H1 (cell line): ENCODE measurements around the gene PMPCB. TPM values are rescaled to one million over a fixed set of nuclear protein-coding genes. Genes with fewer than 3 reads are reported as not detected.

ENCODE experiments used
- ASH2L ChIP-seq: fragments of 200-600, 300-600 bp; sonication (generic); IDR thresholded peaks from one replicate; pipeline ENCODE4 v1.7.1; 2017; ENCODE audit warnings: low read length
- CHD2 ChIP-seq: IDR thresholded peaks from 2 replicates; pipeline ENCODE4 v1.6.1; 2012; ENCODE audit warnings: low read length, improper control_type of control experiment
- CREB1 ChIP-seq: IDR thresholded peaks from 2 replicates; pipeline ENCODE4 v1.6.1; 2012; ENCODE audit warnings: inconsistent platforms
- EZH2 ChIP-seq: fragments of 200-600 bp; sonication (generic); IDR thresholded peaks from 2 replicates; pipeline ENCODE4 v1.7.1; 2012; ENCODE audit warnings: low read depth, mild to moderate bottlenecking, moderate library complexity, low read length, inconsistent platforms; ENCODE audit not compliant: severe bottlenecking
- FOSL1 ChIP-seq: IDR thresholded peaks from 2 replicates; pipeline ENCODE4 v1.6.1; 2011; ENCODE audit warnings: mild to moderate bottlenecking, low read depth, low read length, moderate library complexity; ENCODE audit not compliant: insufficient read depth
- GTF2F1 ChIP-seq: IDR thresholded peaks from 2 replicates; pipeline ENCODE4 v1.6.1; 2012; ENCODE audit warnings: low read depth, low read length, improper control_type of control experiment, borderline replicate concordance
- HDAC2 ChIP-seq, 2 experiments: fragments of 300-600 bp in 1 of 2; sonication (generic) in 1 of 2; IDR thresholded peaks; 2 replicates each; pipeline ENCODE4 v1.6.1; 2011 to 2012; ENCODE audit warnings: low read depth in 2 of 2, low read length in 2 of 2, mild to moderate bottlenecking in 2 of 2, moderate library complexity in 2 of 2, borderline replicate concordance in 1 of 2, inconsistent platforms in 1 of 2
- HDAC6 ChIP-seq: IDR thresholded peaks from one replicate; pipeline ENCODE4 v1.7.1; 2012; ENCODE audit warnings: low read depth, mild to moderate bottlenecking, inconsistent platforms, low read length, moderate library complexity
- JUND ChIP-seq: IDR thresholded peaks from 2 replicates; pipeline ENCODE4 v1.6.1; 2011; ENCODE audit warnings: mild to moderate bottlenecking, improper control_type of control experiment, low read length
- MAX ChIP-seq: IDR thresholded peaks from 2 replicates; pipeline ENCODE4 v1.6.1; 2012; ENCODE audit warnings: inconsistent platforms
- NRF1 ChIP-seq: IDR thresholded peaks from 2 replicates; pipeline ENCODE4 v1.6.1; 2011; ENCODE audit warnings: mild to moderate bottlenecking, low read depth, low read length, improper control_type of control experiment
- SAP30 ChIP-seq: fragments of 300-600 bp; sonication (generic); IDR thresholded peaks from 2 replicates; pipeline ENCODE4 v1.7.1; 2012; ENCODE audit warnings: low read length, moderate library complexity, mild to moderate bottlenecking, inconsistent platforms; ENCODE audit not compliant: insufficient read depth, insufficient replicate concordance
- SIN3A ChIP-seq, 2 experiments: IDR thresholded peaks in 1 of 2; conservative IDR thresholded peaks in 1 of 2; 2 replicates each; pipeline ENCODE4 v1.6.1; 2011 to 2012; ENCODE audit warnings: low read length in 2 of 2, improper control_type of control experiment in 1 of 2, low read depth in 1 of 2, mild to moderate bottlenecking in 1 of 2
- SIX5 ChIP-seq: IDR thresholded peaks from 2 replicates; pipeline ENCODE4 v1.6.1; 2011; ENCODE audit warnings: mild to moderate bottlenecking, low read depth, low read length
- SP2 ChIP-seq: IDR thresholded peaks from 2 replicates; pipeline ENCODE4 v1.6.1; 2012; ENCODE audit warnings: mild to moderate bottlenecking, low read length, inconsistent platforms
- SP4 ChIP-seq: IDR thresholded peaks from 2 replicates; pipeline ENCODE4 v1.6.1; 2012; ENCODE audit warnings: low read length, inconsistent platforms
- TCF12 ChIP-seq: IDR thresholded peaks from 2 replicates; pipeline ENCODE4 v1.6.1; 2011; ENCODE audit warnings: low read depth, mild to moderate bottlenecking, low read length
- USF2 ChIP-seq: IDR thresholded peaks from 2 replicates; pipeline ENCODE4 v1.6.1; 2011; ENCODE audit warnings: low read length, improper control_type of control experiment
- YY1 ChIP-seq: IDR thresholded peaks from 2 replicates; pipeline ENCODE4 v1.6.1; 2011; ENCODE audit warnings: low read depth, mild to moderate bottlenecking, low read length
- polyA plus RNA-seq, 7 experiments: library from polyadenylated mRNA; depleted of rRNA in 3 of 7; stranded (reverse) in 5 of 7; unstranded in 2 of 7; fragments of >200 nt in 5 of 7; fragments of 200-250 nt in 2 of 7; gene quantifications; 1 replicate in 5 of 7; 2 replicates in 1 of 7; 4 replicates in 1 of 7; pipeline versions ENCODE4 v1.2.1 to v1.2.3, GENCODE V29; 2011 to 2013; ENCODE audit warnings: missing spikeins in 2 of 7, mixed read lengths in 2 of 7
- total RNA-seq: library from RNA; stranded (reverse); fragmentation: NEBNext Ultra II Directional; extraction: Animal tissue kit (Norgen Biotek cat#: 25700); gene quantifications from 2 replicates; pipeline ENCODE4 v1.2.1, GENCODE V29; 2021
- TF ChIP-seq, protein P1 (sequence below): IDR thresholded peaks from 2 replicates; pipeline ENCODE4 v1.6.1; 2012; ENCODE audit warnings: low read length, inconsistent platforms
- TF ChIP-seq, protein P2 (sequence below): IDR thresholded peaks from 2 replicates; pipeline ENCODE4 v1.6.1; 2012; ENCODE audit warnings: inconsistent platforms

The PMPCB gene
- total and polyA plus RNA-seq, 2 of the 8 experiments (the other 6 are each of a cell fraction or from before 2014, with no cell fraction given): 60.6 to 83.5 TPM

- TF ChIP-seq ASH2L (peak; percentile 77), SP2 (no peak), USF2 (no peak), HDAC2 (IDR thresholded peaks at IDR 0.05; ENCODE audit: borderline replicate concordance in 1 of 2, low read depth in 2 of 2, low read length in 2 of 2) (peak; percentile 54 to 94; a peak in 2 of 4 replicates), SIX5 (no peak), NRF1 (no peak), HDAC6 (no peak), MAX (no peak), YY1 (peak; percentile 77), EZH2 (no peak), SIN3A (conservative IDR thresholded peaks at IDR 0.05 in 1 of 2, IDR thresholded peaks at IDR 0.05 in 1 of 2; ENCODE audit: low read depth in 1 of 2, low read length in 2 of 2) (peak; percentile 92 to 95), SP4 (no peak), SAP30 (peak; percentile 96), CREB1 (no peak), GTF2F1 (no peak), JUND (no peak), TCF12 (no peak), FOSL1 (no peak), CHD2 (no peak)
- TF ChIP-seq, protein P1, sequence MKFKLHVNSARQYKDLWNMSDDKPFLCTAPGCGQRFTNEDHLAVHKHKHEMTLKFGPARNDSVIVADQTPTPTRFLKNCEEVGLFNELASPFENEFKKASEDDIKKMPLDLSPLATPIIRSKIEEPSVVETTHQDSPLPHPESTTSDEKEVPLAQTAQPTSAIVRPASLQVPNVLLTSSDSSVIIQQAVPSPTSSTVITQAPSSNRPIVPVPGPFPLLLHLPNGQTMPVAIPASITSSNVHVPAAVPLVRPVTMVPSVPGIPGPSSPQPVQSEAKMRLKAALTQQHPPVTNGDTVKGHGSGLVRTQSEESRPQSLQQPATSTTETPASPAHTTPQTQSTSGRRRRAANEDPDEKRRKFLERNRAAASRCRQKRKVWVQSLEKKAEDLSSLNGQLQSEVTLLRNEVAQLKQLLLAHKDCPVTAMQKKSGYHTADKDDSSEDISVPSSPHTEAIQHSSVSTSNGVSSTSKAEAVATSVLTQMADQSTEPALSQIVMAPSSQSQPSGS: no peak
- TF ChIP-seq, protein P2, sequence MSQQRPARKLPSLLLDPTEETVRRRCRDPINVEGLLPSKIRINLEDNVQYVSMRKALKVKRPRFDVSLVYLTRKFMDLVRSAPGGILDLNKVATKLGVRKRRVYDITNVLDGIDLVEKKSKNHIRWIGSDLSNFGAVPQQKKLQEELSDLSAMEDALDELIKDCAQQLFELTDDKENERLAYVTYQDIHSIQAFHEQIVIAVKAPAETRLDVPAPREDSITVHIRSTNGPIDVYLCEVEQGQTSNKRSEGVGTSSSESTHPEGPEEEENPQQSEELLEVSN: 0 out of 2 replicates have a peak, but pooled peaks have one; percentile 6
Measured at GRCh38 chr7:103347507-103348267, 50.5 kb downstream of the PMPCB start, which contains the start of gene PSMC2 (continued).
